HepG2 (cell line): ENCODE results near the gene VEGFA. TPM values are rescaled to one million over a fixed set of nuclear protein-coding genes. Genes with fewer than 3 reads are reported as not detected.

Source experiments
- BORCS8-MEF2B ChIP-seq: sonication (generic); formaldehyde crosslinking; IDR thresholded peaks from 2 replicates; pipeline ENCODE4 v1.8.0; 2022; ENCODE audit warnings: mild to moderate bottlenecking, missing genetic modification reagents
- GABPA ChIP-seq, 2 experiments: IDR thresholded peaks; 2 replicates each; pipeline ENCODE4 v1.6.1; 2011 to 2016; ENCODE audit warnings: low read depth in 2 of 2, low read length in 1 of 2, missing biosample characterization in 1 of 2, missing genetic modification characterization in 1 of 2
- HHEX ChIP-seq: IDR thresholded peaks from 2 replicates; pipeline ENCODE4 v1.6.1; 2016; ENCODE audit warnings: control low read depth
- HNF4A ChIP-seq: sonication (generic); formaldehyde crosslinking; IDR thresholded peaks from 2 replicates; pipeline ENCODE4 v1.4.0; 2020; ENCODE audit warnings: missing genetic modification reagents
- HOXA5 ChIP-seq: sonication (generic); formaldehyde crosslinking; IDR thresholded peaks from 2 replicates; pipeline ENCODE4 v1.4.0; 2020; ENCODE audit warnings: missing genetic modification reagents
- JUN ChIP-seq: sonication (generic); formaldehyde crosslinking; IDR thresholded peaks from 2 replicates; pipeline ENCODE4 v1.4.0; 2020; ENCODE audit warnings: mild to moderate bottlenecking, missing genetic modification reagents
- KDM1A ChIP-seq: IDR thresholded peaks from 2 replicates; pipeline ENCODE4 v1.6.1; 2016; ENCODE audit warnings: missing compliant biosample characterization
- KDM5B ChIP-seq: sonication (generic); formaldehyde crosslinking; IDR thresholded peaks from 2 replicates; pipeline ENCODE4 v1.4.0; 2020; ENCODE audit warnings: missing genetic modification reagents, mild to moderate bottlenecking, borderline replicate concordance
- NCOA2 ChIP-seq: sonication (generic); formaldehyde crosslinking; IDR thresholded peaks from 2 replicates; pipeline ENCODE4 v1.8.0; 2022; ENCODE audit warnings: inconsistent platforms
- RFXANK ChIP-seq: IDR thresholded peaks from 2 replicates; pipeline ENCODE4 v1.6.1; 2016
- TGIF2 ChIP-seq: IDR thresholded peaks from 2 replicates; pipeline ENCODE4 v1.6.1; 2016; ENCODE audit warnings: control low read depth, missing compliant biosample characterization
- ZNF143 ChIP-seq: sonication (generic); formaldehyde crosslinking; IDR thresholded peaks from 2 replicates; pipeline ENCODE4 v1.4.0; 2020; ENCODE audit warnings: missing genetic modification reagents
- ZNF512 ChIP-seq: sonication (generic); formaldehyde crosslinking; IDR thresholded peaks from 2 replicates; pipeline ENCODE4 v1.4.0; 2020; ENCODE audit warnings: mild to moderate bottlenecking, missing genetic modification reagents
- ZNF589 ChIP-seq: sonication (generic); formaldehyde crosslinking; conservative IDR thresholded peaks from 2 replicates; pipeline ENCODE4 v1.8.0; 2022; ENCODE audit warnings: mild to moderate bottlenecking, moderate library complexity, missing genetic modification reagents
- polyA plus RNA-seq, 8 experiments: library from polyadenylated mRNA; depleted of rRNA in 3 of 8; stranded (reverse) in 7 of 8; unstranded in 1 of 8; fragments of >200 nt; fragmentation: Illumina TruSeq in 4 of 8; extraction: Trizol in 4 of 8; gene quantifications; 2 replicates each; pipeline versions ENCODE4 v1.2.1 to v1.2.3, GENCODE V29; 2011 to 2016; ENCODE audit warnings: low read depth in 4 of 8, missing spikeins in 1 of 8, mixed read lengths in 1 of 8; ENCODE audit not compliant: insufficient read depth in 1 of 8
- total RNA-seq, 5 experiments: library from RNA; depleted of rRNA; stranded (reverse); fragments of >200 nt; fragmentation: Illumina TruSeq; extraction: Trizol; gene quantifications; 2 replicates each; pipeline ENCODE4 v1.2.3, GENCODE V29; 2016; ENCODE audit warnings: low read depth in 1 of 5
- TF ChIP-seq, protein P1 (sequence below): IDR thresholded peaks from 2 replicates; pipeline ENCODE4 v1.6.1; 2016; ENCODE audit warnings: missing compliant biosample characterization, missing genetic modification reagents, borderline replicate concordance
- TF ChIP-seq, protein P2 (sequence below), 2 experiments: IDR thresholded peaks; 2 replicates each; pipeline ENCODE4 v1.6.1; 2011 to 2012; ENCODE audit warnings: low read length in 2 of 2, borderline replicate concordance in 1 of 2, low read depth in 1 of 2, mild to moderate bottlenecking in 1 of 2, moderate library complexity in 1 of 2
- TF ChIP-seq, protein P3 (sequence below): sonication (generic); formaldehyde crosslinking; IDR thresholded peaks from 2 replicates; pipeline ENCODE4 v1.4.0; 2020; ENCODE audit warnings: mild to moderate bottlenecking, missing genetic modification reagents, borderline replicate concordance

VEGFA gene
- total and polyA plus RNA-seq, 2 of the 13 experiments (the other 11 are each of a cell fraction or from before 2014, with no cell fraction given): 68.1 to 629 TPM

GRCh38 chr6:43769526-43770371 is at the start of gene VEGFA (continued):
- peak; percentile 12; the same call in 1 of the 2 replicates for TF ChIP-seq KDM1A
- TF ChIP-seq KDM5B (CRISPR knock-in tag): 0 out of 2 replicates have a peak, but pooled peaks have one; percentile 42
- no peak for TF ChIP-seq HHEX (CRISPR knock-in tag)
- TF ChIP-seq NCOA2: peak; percentile 67
- peak; percentile 75 for TF ChIP-seq BORCS8-MEF2B (CRISPR knock-in tag)
- TF ChIP-seq HOXA5 (CRISPR knock-in tag): peak; percentile 94
- TF ChIP-seq GABPA (IDR thresholded peaks at IDR 0.05; ENCODE audit: low read depth, low read length): no peak
- TF ChIP-seq GABPA (CRISPR knock-in tag; IDR thresholded peaks at IDR 0.05; ENCODE audit: low read depth): peak; percentile 22
- no peak; the same call in 1 of the 2 replicates for TF ChIP-seq JUN (CRISPR knock-in tag)
- peak; percentile 54; the same call in 1 of the 2 replicates for TF ChIP-seq ZNF143 (CRISPR knock-in tag)
- TF ChIP-seq, protein P1, sequence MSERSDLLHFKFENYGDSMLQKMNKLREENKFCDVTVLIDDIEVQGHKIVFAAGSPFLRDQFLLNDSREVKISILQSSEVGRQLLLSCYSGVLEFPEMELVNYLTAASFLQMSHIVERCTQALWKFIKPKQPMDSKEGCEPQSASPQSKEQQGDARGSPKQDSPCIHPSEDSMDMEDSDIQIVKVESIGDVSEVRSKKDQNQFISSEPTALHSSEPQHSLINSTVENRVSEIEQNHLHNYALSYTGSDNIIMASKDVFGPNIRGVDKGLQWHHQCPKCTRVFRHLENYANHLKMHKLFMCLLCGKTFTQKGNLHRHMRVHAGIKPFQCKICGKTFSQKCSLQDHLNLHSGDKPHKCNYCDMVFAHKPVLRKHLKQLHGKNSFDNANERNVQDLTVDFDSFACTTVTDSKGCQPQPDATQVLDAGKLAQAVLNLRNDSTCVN (CRISPR knock-in tag): no peak; the same call in 1 of the 2 replicates
- no peak for TF ChIP-seq ZNF589
- TF ChIP-seq, protein P2, sequence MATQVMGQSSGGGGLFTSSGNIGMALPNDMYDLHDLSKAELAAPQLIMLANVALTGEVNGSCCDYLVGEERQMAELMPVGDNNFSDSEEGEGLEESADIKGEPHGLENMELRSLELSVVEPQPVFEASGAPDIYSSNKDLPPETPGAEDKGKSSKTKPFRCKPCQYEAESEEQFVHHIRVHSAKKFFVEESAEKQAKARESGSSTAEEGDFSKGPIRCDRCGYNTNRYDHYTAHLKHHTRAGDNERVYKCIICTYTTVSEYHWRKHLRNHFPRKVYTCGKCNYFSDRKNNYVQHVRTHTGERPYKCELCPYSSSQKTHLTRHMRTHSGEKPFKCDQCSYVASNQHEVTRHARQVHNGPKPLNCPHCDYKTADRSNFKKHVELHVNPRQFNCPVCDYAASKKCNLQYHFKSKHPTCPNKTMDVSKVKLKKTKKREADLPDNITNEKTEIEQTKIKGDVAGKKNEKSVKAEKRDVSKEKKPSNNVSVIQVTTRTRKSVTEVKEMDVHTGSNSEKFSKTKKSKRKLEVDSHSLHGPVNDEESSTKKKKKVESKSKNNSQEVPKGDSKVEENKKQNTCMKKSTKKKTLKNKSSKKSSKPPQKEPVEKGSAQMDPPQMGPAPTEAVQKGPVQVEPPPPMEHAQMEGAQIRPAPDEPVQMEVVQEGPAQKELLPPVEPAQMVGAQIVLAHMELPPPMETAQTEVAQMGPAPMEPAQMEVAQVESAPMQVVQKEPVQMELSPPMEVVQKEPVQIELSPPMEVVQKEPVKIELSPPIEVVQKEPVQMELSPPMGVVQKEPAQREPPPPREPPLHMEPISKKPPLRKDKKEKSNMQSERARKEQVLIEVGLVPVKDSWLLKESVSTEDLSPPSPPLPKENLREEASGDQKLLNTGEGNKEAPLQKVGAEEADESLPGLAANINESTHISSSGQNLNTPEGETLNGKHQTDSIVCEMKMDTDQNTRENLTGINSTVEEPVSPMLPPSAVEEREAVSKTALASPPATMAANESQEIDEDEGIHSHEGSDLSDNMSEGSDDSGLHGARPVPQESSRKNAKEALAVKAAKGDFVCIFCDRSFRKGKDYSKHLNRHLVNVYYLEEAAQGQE (IDR thresholded peaks at IDR 0.05; ENCODE audit: borderline replicate concordance in 1 of 2, low read depth in 1 of 2, low read length in 2 of 2): peak in 1 of 2 experiments; percentile 70; a peak in 1 of 4 replicates
- no peak for TF ChIP-seq HNF4A (CRISPR knock-in tag)
- no peak; the same call in 1 of the 2 replicates for TF ChIP-seq ZNF512 (CRISPR knock-in tag)
- 0 out of 2 replicates have a peak, but pooled peaks have one; percentile 45 for TF ChIP-seq RFXANK (CRISPR knock-in tag)
- TF ChIP-seq TGIF2 (CRISPR knock-in tag): peak; percentile 49; the same call in 1 of the 2 replicates
- TF ChIP-seq, protein P3, sequence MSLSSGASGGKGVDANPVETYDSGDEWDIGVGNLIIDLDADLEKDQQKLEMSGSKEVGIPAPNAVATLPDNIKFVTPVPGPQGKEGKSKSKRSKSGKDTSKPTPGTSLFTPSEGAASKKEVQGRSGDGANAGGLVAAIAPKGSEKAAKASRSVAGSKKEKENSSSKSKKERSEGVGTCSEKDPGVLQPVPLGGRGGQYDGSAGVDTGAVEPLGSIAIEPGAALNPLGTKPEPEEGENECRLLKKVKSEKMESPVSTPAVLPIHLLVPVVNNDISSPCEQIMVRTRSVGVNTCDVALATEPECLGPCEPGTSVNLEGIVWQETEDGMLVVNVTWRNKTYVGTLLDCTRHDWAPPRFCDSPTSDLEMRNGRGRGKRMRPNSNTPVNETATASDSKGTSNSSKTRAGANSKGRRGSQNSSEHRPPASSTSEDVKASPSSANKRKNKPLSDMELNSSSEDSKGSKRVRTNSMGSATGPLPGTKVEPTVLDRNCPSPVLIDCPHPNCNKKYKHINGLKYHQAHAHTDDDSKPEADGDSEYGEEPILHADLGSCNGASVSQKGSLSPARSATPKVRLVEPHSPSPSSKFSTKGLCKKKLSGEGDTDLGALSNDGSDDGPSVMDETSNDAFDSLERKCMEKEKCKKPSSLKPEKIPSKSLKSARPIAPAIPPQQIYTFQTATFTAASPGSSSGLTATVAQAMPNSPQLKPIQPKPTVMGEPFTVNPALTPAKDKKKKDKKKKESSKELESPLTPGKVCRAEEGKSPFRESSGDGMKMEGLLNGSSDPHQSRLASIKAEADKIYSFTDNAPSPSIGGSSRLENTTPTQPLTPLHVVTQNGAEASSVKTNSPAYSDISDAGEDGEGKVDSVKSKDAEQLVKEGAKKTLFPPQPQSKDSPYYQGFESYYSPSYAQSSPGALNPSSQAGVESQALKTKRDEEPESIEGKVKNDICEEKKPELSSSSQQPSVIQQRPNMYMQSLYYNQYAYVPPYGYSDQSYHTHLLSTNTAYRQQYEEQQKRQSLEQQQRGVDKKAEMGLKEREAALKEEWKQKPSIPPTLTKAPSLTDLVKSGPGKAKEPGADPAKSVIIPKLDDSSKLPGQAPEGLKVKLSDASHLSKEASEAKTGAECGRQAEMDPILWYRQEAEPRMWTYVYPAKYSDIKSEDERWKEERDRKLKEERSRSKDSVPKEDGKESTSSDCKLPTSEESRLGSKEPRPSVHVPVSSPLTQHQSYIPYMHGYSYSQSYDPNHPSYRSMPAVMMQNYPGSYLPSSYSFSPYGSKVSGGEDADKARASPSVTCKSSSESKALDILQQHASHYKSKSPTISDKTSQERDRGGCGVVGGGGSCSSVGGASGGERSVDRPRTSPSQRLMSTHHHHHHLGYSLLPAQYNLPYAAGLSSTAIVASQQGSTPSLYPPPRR: peak; percentile 71; the same call in 1 of the 2 replicates
